OCI-LY3 (cell line): ENCODE data around the gene SLC36A3.
"Not testable (repeated sequence)": the region's sequence is repeated elsewhere in the genome, so short reads cannot be mapped to it uniquely, and the experiment has no call there.

ENCODE experiments used
- H2AFZ ChIP-seq: fragments of 200-600, 300-600 bp; shearing (Covaris generic); 2 replicates; pipeline ENCODE4 v1.6.0; 2014; ENCODE audit warnings: antibody characterized with exemption, low read depth, low read length
- H3K27ac ChIP-seq: fragments of 200-600, 300-600 bp; sonication (generic); 2 replicates; pipeline ENCODE4 v1.5.1; 2014; ENCODE audit warnings: mild to moderate bottlenecking, low read length, moderate library complexity, mixed read lengths
- H3K27me3 ChIP-seq: fragments of 200-600, 300-600 bp; sonication (generic); 2 replicates; pipeline ENCODE4 v1.6.1; 2014; ENCODE audit warnings: low read depth, low read length, mixed read lengths
- H3K36me3 ChIP-seq: fragments of 200-600, 300-600 bp; sonication (generic); replicated peaks from 2 replicates; pipeline ENCODE3; 2014; ENCODE audit warnings: low read depth, low read length, mixed read lengths
- H3K4me1 ChIP-seq: fragments of 300-600, 200-600 bp; sonication (generic); 2 replicates; pipeline ENCODE4 v1.6.1; 2014; ENCODE audit warnings: low read length, mixed read lengths
- H3K4me2 ChIP-seq: fragments of 200-600, 300-600 bp; sonication (generic); 2 replicates; pipeline ENCODE4 v1.6.1; 2014; ENCODE audit warnings: low read length, mixed read lengths
- H3K4me3 ChIP-seq: fragments of 300-600, 200-600 bp; sonication (generic); 2 replicates; pipeline ENCODE4 v1.5.1; 2014; ENCODE audit warnings: antibody characterized with exemption, mild to moderate bottlenecking, low read length, moderate library complexity
- H3K79me2 ChIP-seq: fragments of 300-600, 200-600 bp; shearing (Covaris generic); 2 replicates; pipeline ENCODE4 v1.6.1; 2014; ENCODE audit warnings: mild to moderate bottlenecking, low read length, mixed read lengths
- H3K9ac ChIP-seq: fragments of 300-600, 200-600 bp; shearing (Covaris generic); 2 replicates; pipeline ENCODE4 v1.6.0; 2014; ENCODE audit warnings: mild to moderate bottlenecking, low read length, moderate library complexity
- H3K9me3 ChIP-seq: fragments of 200-600, 300-600 bp; shearing (Covaris generic); 2 replicates; pipeline ENCODE4 v1.6.1; 2014; ENCODE audit warnings: low read length, mixed read lengths; ENCODE audit not compliant: insufficient read depth
- H4K20me1 ChIP-seq: fragments of 200-600, 300-600 bp; sonication (generic); 2 replicates; pipeline ENCODE4 v1.6.1; 2016; ENCODE audit warnings: low read length, mixed read lengths; ENCODE audit not compliant: insufficient read depth
- CTCF ChIP-seq: fragments of 200-600, 300-600 bp; sonication (generic); IDR thresholded peaks from 2 replicates; pipeline ENCODE4 v1.5.1; 2014; ENCODE audit warnings: antibody characterized with exemption, low read length, low read depth
- EZH2phosphoT487 ChIP-seq: fragments of 200-600 bp; shearing (Covaris generic); IDR thresholded peaks from 2 replicates; pipeline ENCODE4 v1.6.1; 2018; ENCODE audit warnings: antibody characterized with exemption, mixed run types, low read depth

Gene SLC36A3

DNA sequence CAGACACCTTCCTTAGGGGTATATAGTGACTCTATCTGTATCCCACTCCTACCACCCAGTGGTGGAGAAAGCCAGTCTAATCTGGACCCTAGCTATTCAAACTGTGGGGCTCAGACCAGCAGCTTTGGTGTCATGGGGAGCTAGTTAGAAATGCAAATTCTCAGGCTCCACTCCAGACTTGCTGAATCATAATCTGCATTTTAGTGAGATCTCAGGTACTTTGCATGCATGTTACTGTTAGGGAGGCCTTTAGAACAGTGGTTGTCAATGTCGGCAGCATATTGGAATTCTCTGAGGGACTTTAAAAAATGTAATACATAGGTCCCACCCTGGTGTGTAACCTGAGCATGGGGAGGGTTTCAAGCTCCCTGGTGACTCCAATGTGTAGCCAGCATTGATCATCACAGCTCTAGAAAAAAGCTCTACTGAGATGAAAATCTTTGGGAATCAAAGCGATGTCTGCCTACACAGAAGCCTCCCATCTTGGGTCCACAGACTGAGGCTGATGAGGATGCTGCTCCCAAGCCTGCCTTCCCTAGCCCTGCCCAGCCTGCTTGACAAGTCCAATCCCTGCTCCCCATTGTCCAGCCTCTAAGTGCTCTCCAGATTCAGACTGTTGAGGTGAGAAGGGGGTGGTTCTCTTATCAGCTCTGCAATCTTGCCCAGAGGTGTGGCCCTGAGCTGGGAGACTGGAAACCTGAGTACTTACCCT, 62.5 kb downstream of the SLC36A3 start:
- Histone ChIP-seq H3K36me3 (no peaks in the 10 kb centered on the region), H3K9me3 (no peaks in the 10 kb centered on the region), H3K4me3 (peak overlapping the region; percentile 73), H3K9ac (peak overlapping the region; percentile 69), H3K4me2 (peak overlapping the region; percentile 96), H3K79me2 (no peaks in the 10 kb centered on the region), H3K27ac (peak overlapping the region; percentile 89), H3K4me1 (peaks cover 87% of the 10 kb centered on the region), H3K27me3 (no peaks in the 10 kb centered on the region), H2AFZ (no peak overlapping the region), H4K20me1 (no peaks in the 10 kb centered on the region)
- TF ChIP-seq EZH2phosphoT487 (no peak), CTCF (peak; percentile 34)

DNA sequence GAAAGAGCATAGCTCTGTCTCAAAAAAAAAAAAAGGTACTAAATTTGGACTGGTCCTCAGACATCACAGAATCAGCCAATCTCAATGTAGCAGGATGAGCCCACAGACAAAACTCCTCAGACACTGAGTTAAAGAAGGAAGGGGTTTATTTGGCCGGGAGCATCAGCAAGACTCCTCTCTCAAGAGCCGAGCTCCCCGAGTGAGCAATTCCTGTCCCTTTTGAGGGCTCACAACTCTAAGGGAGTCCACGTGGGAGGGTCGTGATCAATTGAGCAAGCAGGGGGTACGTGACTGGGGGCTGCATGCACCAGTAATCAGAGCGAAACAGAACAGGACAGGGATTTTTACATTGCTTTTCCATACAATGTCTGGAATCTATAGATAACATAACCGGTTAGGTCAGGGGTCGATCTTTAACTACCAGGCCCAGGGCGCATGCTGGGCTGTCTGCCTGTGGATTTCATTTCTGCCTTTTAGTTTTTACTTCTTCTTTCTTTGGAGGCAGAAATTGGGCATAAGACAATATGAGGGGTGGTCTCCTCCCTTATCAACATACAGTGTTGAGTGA, 63.2 kb downstream of the SLC36A3 start:
- not testable (repeated sequence) for H3K9me3 ChIP-seq, H4K20me1 ChIP-seq, H3K27me3 ChIP-seq, H3K36me3 ChIP-seq, H3K79me2 ChIP-seq, H2AFZ ChIP-seq
- H3K4me2 ChIP-seq, result peak overlapping the region; percentile 96
- H3K27ac ChIP-seq, result peak overlapping the region; percentile 89
- peaks cover 82% of the 10 kb centered on the region for H3K4me1 ChIP-seq
- H3K9ac ChIP-seq, result peak overlapping the region; percentile 69
- peak overlapping the region; percentile 73; the same call in 1 of the 2 replicates for H3K4me3 ChIP-seq

GRCh38 chr5:151239237-151239861, 64.2 kb downstream of the SLC36A3 start:
- H3K4me3 ChIP-seq, result peak overlapping the region; percentile 73
- H3K27ac ChIP-seq, result peak overlapping the region; percentile 91
- H3K27me3 ChIP-seq, result no peaks in the 10 kb centered on the region
- peaks cover 80% of the 10 kb centered on the region for H3K4me1 ChIP-seq
- no peak for TF ChIP-seq EZH2phosphoT487
- peak; percentile 80 for TF ChIP-seq CTCF
- no peaks in the 10 kb centered on the region for H4K20me1 ChIP-seq
- no peaks in the 10 kb centered on the region for H3K79me2 ChIP-seq
- H3K36me3 ChIP-seq, result no peaks in the 10 kb centered on the region
- H3K9me3 ChIP-seq, result no peaks in the 10 kb centered on the region
- peak overlapping the region; percentile 96 for H3K4me2 ChIP-seq
- peak overlapping the region; percentile 95 for H3K9ac ChIP-seq
- H2AFZ ChIP-seq, result no peak overlapping the region

GRCh38 chr5:151238303-151238741, 65.2 kb downstream of the SLC36A3 start:
- Histone ChIP-seq H3K9me3 (no peaks in the 10 kb centered on the region), H3K9ac (peak overlapping the region; percentile 95), H3K4me1 (peaks cover 73% of the 10 kb centered on the region), H3K27ac (peak overlapping the region; percentile 91), H3K4me3 (peak overlapping the region; percentile 73), H3K27me3 (no peaks in the 10 kb centered on the region), H3K36me3 (no peaks in the 10 kb centered on the region), H2AFZ (peak overlapping the region; percentile 19; the same call in 1 of the 2 replicates), H3K79me2 (no peaks in the 10 kb centered on the region), H4K20me1 (no peaks in the 10 kb centered on the region), H3K4me2 (peak overlapping the region; percentile 96)
- TF ChIP-seq CTCF (no peak), EZH2phosphoT487 (no peak)
